Ishikawa (cell line): ENCODE measurements around the gene TFF3.

Source experiments
- CEBPB ChIP-seq: IDR thresholded peaks from 2 replicates; pipeline ENCODE4 v1.6.1; 2012
- CREB1 ChIP-seq: IDR thresholded peaks from 2 replicates; pipeline ENCODE4 v1.6.1; 2012; ENCODE audit warnings: low read depth
- EGR1 ChIP-seq: IDR thresholded peaks from 2 replicates; pipeline ENCODE4 v1.6.1; 2012
- EP300 ChIP-seq: IDR thresholded peaks from 2 replicates; pipeline ENCODE4 v1.6.1; 2012; ENCODE audit warnings: borderline replicate concordance
- FOXM1 ChIP-seq: IDR thresholded peaks from 2 replicates; pipeline ENCODE4 v1.6.1; 2012; ENCODE audit warnings: low read depth, borderline replicate concordance
- MAX ChIP-seq: IDR thresholded peaks from 2 replicates; pipeline ENCODE4 v1.6.1; 2012
- NFIC ChIP-seq: IDR thresholded peaks from 2 replicates; pipeline ENCODE4 v1.6.1; 2012
- RAD21 ChIP-seq: IDR thresholded peaks from 2 replicates; pipeline ENCODE4 v1.6.1; 2012; ENCODE audit warnings: low read depth
- REST ChIP-seq: IDR thresholded peaks from 2 replicates; pipeline ENCODE4 v1.6.1; 2012; ENCODE audit warnings: low read depth, mild to moderate bottlenecking
- TAF1 ChIP-seq: IDR thresholded peaks from 2 replicates; pipeline ENCODE4 v1.6.1; 2012; ENCODE audit warnings: low read depth, mild to moderate bottlenecking
- TCF12 ChIP-seq: IDR thresholded peaks from 2 replicates; pipeline ENCODE4 v1.6.1; 2012; ENCODE audit warnings: low read depth
- TEAD4 ChIP-seq: IDR thresholded peaks from 2 replicates; pipeline ENCODE4 v1.6.1; 2012
- USF1 ChIP-seq: IDR thresholded peaks from 2 replicates; pipeline ENCODE4 v1.6.1; 2012
- YY1 ChIP-seq: IDR thresholded peaks from 2 replicates; pipeline ENCODE4 v1.6.1; 2012; ENCODE audit warnings: low read depth
- ZBTB7A ChIP-seq: IDR thresholded peaks from 2 replicates; pipeline ENCODE4 v1.6.1; 2012; ENCODE audit warnings: low read depth

TFF3 gene

GRCh38 chr21:42293649-42294272, 21.4 kb downstream of the TFF3 start:
- TF ChIP-seq USF1 (no peak), TAF1 (no peak), MAX (no peak), YY1 (no peak), TCF12 (no peak), REST (no peak)

GRCh38 chr21:42291751-42292562, 23.3 kb downstream of the TFF3 start:
- TF ChIP-seq CREB1 = no peak
- TF ChIP-seq TCF12 = no peak
- no peak for TF ChIP-seq ZBTB7A
- no peak for TF ChIP-seq YY1
- no peak for TF ChIP-seq EGR1
- no peak for TF ChIP-seq TEAD4
- TF ChIP-seq MAX = no peak
- TF ChIP-seq REST = no peak
- TF ChIP-seq CEBPB = no peak
- TF ChIP-seq TAF1 = no peak
- no peak for TF ChIP-seq RAD21
- TF ChIP-seq FOXM1 = no peak

GRCh38 chr21:42291003-42291750, 24.0 kb downstream of the TFF3 start:
- no peak for TF ChIP-seq NFIC
- TF ChIP-seq CEBPB = no peak
- TF ChIP-seq TEAD4 = no peak
- TF ChIP-seq EGR1 = no peak
- no peak for TF ChIP-seq ZBTB7A
- no peak for TF ChIP-seq REST
- no peak for TF ChIP-seq USF1
- TF ChIP-seq YY1 = no peak
- no peak for TF ChIP-seq TAF1
- TF ChIP-seq RAD21 = no peak
- no peak for TF ChIP-seq CREB1
- TF ChIP-seq MAX = no peak
- no peak for TF ChIP-seq TCF12
- TF ChIP-seq EP300 = no peak
- no peak for TF ChIP-seq FOXM1
